ENCODE measurements around the gene MPZL1.
"Not testable (repeated sequence)": the region's sequence is repeated elsewhere in the genome, so short reads cannot be mapped to it uniquely, and the experiment has no call there.

The MPZL1 gene

GRCh38 chr1:167825419-167826079 lies 103.8 kb downstream of the MPZL1 start:
- Histone ChIP-seq H3K27ac (no peak overlapping the region), H3K36me3 (no peaks in the 10 kb centered on the region), H4K20me1 (no peaks in the 10 kb centered on the region), H3K9me3 (replicated peaks in 1 of 11) (peaks cover 0 to 3% (median 0%) of the 10 kb centered on the region in 11 experiments; a peak in 2 of 22 replicates), H3K9ac (no peak overlapping the region), H3K4me3 (no peak overlapping the region), H3K4me1 (no peaks in the 10 kb centered on the region), H3K27me3 (no peaks in the 10 kb centered on the region), H3K4me2 (no peak overlapping the region)
- no peak for TF ChIP-seq Cebpa-rat (IDR thresholded peaks at IDR 0.05)

- TF ChIP-seq Cebpa-rat (IDR thresholded peaks at IDR 0.05) = no peak
Measured at GRCh38 chr1:167826127-167826526, 104.3 kb downstream of the MPZL1 start.

GRCh38 chr1:167829868-167830267 lies 108.1 kb downstream of the MPZL1 start:
- no peak overlapping the region for H3K4me2 ChIP-seq
- no peak for TF ChIP-seq Cebpa-rat (IDR thresholded peaks at IDR 0.05)
- no peak overlapping the region for H3K27ac ChIP-seq
- no peak overlapping the region for H3K9ac ChIP-seq
- peaks cover 0 to 10% (median 0%) of the 10 kb centered on the region in 10 experiments; a peak in 9 of 20 replicates for H3K4me1 ChIP-seq
- no peaks in the 10 kb centered on the region for H4K20me1 ChIP-seq
- no peak overlapping the region for H3K4me3 ChIP-seq
- no peaks in the 10 kb centered on the region for H3K27me3 ChIP-seq
- peaks cover 0 to 5% (median 0%) of the 10 kb centered on the region in 11 experiments; a peak in 2 of 22 replicates for H3K9me3 ChIP-seq (replicated peaks in 1 of 11)
- H3K36me3 ChIP-seq = no peaks in the 10 kb centered on the region

More at GRCh38 chr1:167826127-167826526, 104.3 kb downstream of the MPZL1 start:
- Histone ChIP-seq H3K9me3 (replicated peaks in 1 of 11) (no peaks in the 10 kb centered on the region), H3K27ac (no peak overlapping the region), H3K36me3 (no peaks in the 10 kb centered on the region), H3K4me3 (no peak overlapping the region), H3K9ac (no peak overlapping the region), H3K4me2 (no peak overlapping the region), H3K27me3 (no peaks in the 10 kb centered on the region), H3K4me1 (no peaks in the 10 kb centered on the region), H4K20me1 (no peaks in the 10 kb centered on the region)

GRCh38 chr1:167830668-167831067 lies 108.9 kb downstream of the MPZL1 start:
- not testable (repeated sequence) for H3K4me3 ChIP-seq; H3K4me1 ChIP-seq; H3K36me3 ChIP-seq; H3K27ac ChIP-seq; H3K4me2 ChIP-seq; H3K9me3 ChIP-seq (replicated peaks in 1 of 11); H3K27me3 ChIP-seq; H3K9ac ChIP-seq; H4K20me1 ChIP-seq

- H3K9ac ChIP-seq = no peak overlapping the region
- no peaks in the 10 kb centered on the region for H3K27me3 ChIP-seq
- H4K20me1 ChIP-seq = no peaks in the 10 kb centered on the region
- no peaks in the 10 kb centered on the region for H3K36me3 ChIP-seq
- no peak overlapping the region for H3K4me2 ChIP-seq
- no peak overlapping the region for H3K27ac ChIP-seq
- H3K4me1 ChIP-seq = peaks cover 0 to 10% (median 0%) of the 10 kb centered on the region in 10 experiments; a peak in 9 of 20 replicates
- peaks cover 0 to 5% (median 0%) of the 10 kb centered on the region in 11 experiments; a peak in 2 of 22 replicates for H3K9me3 ChIP-seq (replicated peaks in 1 of 11)
- H3K4me3 ChIP-seq = no peak overlapping the region
- no peak for TF ChIP-seq Cebpa-rat (IDR thresholded peaks at IDR 0.05)
Measured at GRCh38 chr1:167832693-167833092, 110.9 kb downstream of the MPZL1 start.

GRCh38 chr1:167833904-167834303 lies 112.1 kb downstream of the MPZL1 start:
- H3K4me2 ChIP-seq = peak overlapping the region in 5 of 11 experiments; percentile 6 to 56 (median 42); a peak in 11 of 22 replicates
- H3K4me1 ChIP-seq = peaks cover 0 to 10% (median 0%) of the 10 kb centered on the region in 10 experiments; a peak in 9 of 20 replicates
- H3K36me3 ChIP-seq = no peaks in the 10 kb centered on the region
- H3K9ac ChIP-seq = no peak overlapping the region
- TF ChIP-seq Cebpa-rat (IDR thresholded peaks at IDR 0.05) = no peak
- H3K9me3 ChIP-seq (replicated peaks in 1 of 11) = peaks cover 0 to 5% (median 0%) of the 10 kb centered on the region in 11 experiments; a peak in 2 of 22 replicates
- H4K20me1 ChIP-seq = no peaks in the 10 kb centered on the region
- no peaks in the 10 kb centered on the region for H3K27me3 ChIP-seq
- no peak overlapping the region for H3K27ac ChIP-seq
- no peak overlapping the region for H3K4me3 ChIP-seq

GRCh38 chr1:167836197-167836596 lies 114.4 kb downstream of the MPZL1 start:
- no peak overlapping the region for H3K4me3 ChIP-seq
- peaks cover 0 to 5% (median 0%) of the 10 kb centered on the region in 11 experiments; a peak in 2 of 22 replicates for H3K9me3 ChIP-seq (replicated peaks in 1 of 11)
- TF ChIP-seq Cebpa-rat (IDR thresholded peaks at IDR 0.05) = no peak
- no peak overlapping the region for H3K4me2 ChIP-seq
- H3K27me3 ChIP-seq = no peaks in the 10 kb centered on the region
- H3K9ac ChIP-seq = no peak overlapping the region
- no peak overlapping the region for H3K27ac ChIP-seq
- no peaks in the 10 kb centered on the region for H3K36me3 ChIP-seq
- H4K20me1 ChIP-seq = no peaks in the 10 kb centered on the region
- peaks cover 0 to 10% (median 0%) of the 10 kb centered on the region in 10 experiments; a peak in 9 of 20 replicates for H3K4me1 ChIP-seq

- no peak for TF ChIP-seq Cebpa-rat (IDR thresholded peaks at IDR 0.05)
Measured at GRCh38 chr1:167837326-167837725, 115.5 kb downstream of the MPZL1 start.

GRCh38 chr1:167839009-167839408 lies 117.2 kb downstream of the MPZL1 start:
- TF ChIP-seq Cebpa-rat (IDR thresholded peaks at IDR 0.05) = no peak
- Histone ChIP-seq H3K4me1 (peaks cover 0 to 7% (median 0%) of the 10 kb centered on the region in 10 experiments; a peak in 9 of 20 replicates), H3K27me3 (no peaks in the 10 kb centered on the region), H3K4me3 (no peak overlapping the region), H4K20me1 (no peaks in the 10 kb centered on the region), H3K36me3 (no peaks in the 10 kb centered on the region), H3K9ac (no peak overlapping the region), H3K4me2 (no peak overlapping the region), H3K27ac (no peak overlapping the region), H3K9me3 (replicated peaks in 1 of 11) (peaks cover 0 to under 1% (median 0%) of the 10 kb centered on the region in 11 experiments; a peak in 2 of 22 replicates)

More at GRCh38 chr1:167837326-167837725, 115.5 kb downstream of the MPZL1 start:
- H3K4me1 ChIP-seq = peaks cover 0 to 10% (median 0%) of the 10 kb centered on the region in 10 experiments; a peak in 9 of 20 replicates
- no peaks in the 10 kb centered on the region for H3K36me3 ChIP-seq
- no peak overlapping the region for H3K27ac ChIP-seq
- peaks cover 0 to 5% (median 0%) of the 10 kb centered on the region in 11 experiments; a peak in 2 of 22 replicates for H3K9me3 ChIP-seq (replicated peaks in 1 of 11)
- H3K27me3 ChIP-seq = no peaks in the 10 kb centered on the region
- H3K4me3 ChIP-seq = no peak overlapping the region
- H3K4me2 ChIP-seq = no peak overlapping the region
- no peak overlapping the region for H3K9ac ChIP-seq
- H4K20me1 ChIP-seq = no peaks in the 10 kb centered on the region

Measured in BLaER1 treated with 17β-estradiol and CSF1 and Interleukin-3, amounts not matched to agents 10 nM and 100 nM (cell line).